ENCODE results near the gene C1orf56. TPM values are rescaled to one million over a fixed set of nuclear protein-coding genes. Genes with fewer than 3 reads are reported as not detected.
"Not testable (repeated sequence)": the region's sequence is repeated elsewhere in the genome, so short reads cannot be mapped to it uniquely, and the experiment has no call there.

Gene C1orf56
- total and polyA plus RNA-seq, 2 donors = 1.4 to 9.4 TPM

DNA sequence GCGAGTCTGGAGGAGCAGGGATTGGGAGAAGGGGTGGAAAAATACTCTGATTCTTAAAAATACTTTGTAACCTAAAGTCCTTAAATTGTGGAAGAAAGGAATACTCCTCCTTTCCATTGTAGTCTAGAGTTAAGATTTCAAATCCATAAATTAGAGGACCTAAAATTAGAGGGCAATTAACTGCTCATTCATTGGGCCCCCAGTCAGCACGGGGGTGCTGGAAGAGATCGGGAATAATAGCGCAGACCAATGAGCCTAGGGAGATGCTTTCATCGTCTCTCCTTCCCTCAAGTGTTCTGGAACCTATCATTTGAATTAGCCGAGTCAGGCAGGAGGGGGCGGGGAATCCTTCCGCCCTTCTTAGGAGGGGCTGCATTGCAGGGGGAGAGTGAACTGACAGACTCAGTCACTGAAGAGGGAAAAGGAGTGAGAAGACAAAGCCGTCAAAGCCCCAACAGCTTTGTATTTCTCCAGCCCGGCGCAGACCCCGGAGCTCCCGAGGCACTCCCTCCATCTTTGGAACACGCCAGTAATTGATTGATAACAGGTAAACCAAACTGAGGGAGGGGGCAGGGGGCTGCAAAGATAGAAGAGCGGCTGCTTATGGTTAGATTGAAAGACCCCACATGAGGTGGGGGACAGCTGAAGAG, 12.6 kb downstream of the C1orf56 start, which contains the start of gene MLLT11:
Gene MLLT11 (plus strand): TSS at position 391 of the 650 bp plus-strand sequence. CDS start 6,828 bp downstream, outside the sequence.
- Histone ChIP-seq H3K4me3 (ENCODE audit: low read depth, low read length) (peak within 1 kb of the TSS; percentile 75), H3K27ac (ENCODE audit: low read depth) (peak within 1 kb of the TSS; percentile 93), H3K4me1 (ENCODE audit: insufficient read depth) (no peaks in the 10 kb centered on the region), H3K36me3 (ENCODE audit: insufficient read depth) (no peaks in the 10 kb centered on the region)
- DNase-seq (ENCODE audit: extremely low spot score) = no peak
- under 1% methylated on average over 15 of the region's 15 CpGs for WGBS

DNA sequence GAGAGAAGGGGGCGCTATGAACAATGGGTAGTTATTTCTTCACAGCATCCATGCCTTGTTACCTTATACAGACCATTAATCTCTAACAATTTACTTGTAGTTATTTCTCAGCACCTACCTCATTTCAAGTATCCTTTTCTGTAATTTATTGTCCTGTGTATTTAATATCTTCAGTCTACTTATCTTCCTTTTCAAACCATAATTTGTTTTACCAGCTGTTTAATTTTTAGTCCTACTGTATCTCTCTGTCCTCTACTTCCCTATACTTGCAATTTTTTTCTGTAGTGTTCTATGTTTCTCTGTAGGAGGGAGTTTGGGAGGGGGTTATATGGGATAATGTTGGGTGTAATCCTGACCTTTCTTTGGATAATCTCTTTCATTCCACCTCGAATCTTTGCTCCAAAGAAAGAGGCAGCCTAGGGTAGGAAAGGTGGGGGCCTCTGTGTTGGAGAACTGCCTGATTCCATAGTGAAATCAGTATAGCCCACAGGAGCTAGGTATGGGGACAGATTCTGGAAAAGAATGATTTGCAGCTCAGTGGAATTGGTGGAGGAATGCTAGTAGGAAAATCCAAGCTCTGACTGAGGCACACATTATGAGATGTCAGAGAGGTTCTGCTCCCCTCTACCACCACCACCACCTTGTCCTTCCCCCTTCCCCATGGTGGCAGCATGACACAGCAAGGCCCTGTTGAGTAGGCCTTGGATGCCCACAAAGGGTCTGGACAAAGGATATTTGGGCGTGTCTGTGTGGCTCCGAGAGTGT, 13.3 kb downstream of the C1orf56 start:
- 38% methylated on average over 4 of the region's 4 CpGs for WGBS
- H3K36me3 ChIP-seq (ENCODE audit: insufficient read depth) = no peaks in the 10 kb centered on the region
- no peak for DNase-seq (ENCODE audit: extremely low spot score)
- H3K4me1 ChIP-seq (ENCODE audit: insufficient read depth) = no peaks in the 10 kb centered on the region
- H3K27ac ChIP-seq (ENCODE audit: low read depth) = no peak overlapping the region
- H3K4me3 ChIP-seq (ENCODE audit: low read depth, low read length) = peak overlapping the region; percentile 75

DNA sequence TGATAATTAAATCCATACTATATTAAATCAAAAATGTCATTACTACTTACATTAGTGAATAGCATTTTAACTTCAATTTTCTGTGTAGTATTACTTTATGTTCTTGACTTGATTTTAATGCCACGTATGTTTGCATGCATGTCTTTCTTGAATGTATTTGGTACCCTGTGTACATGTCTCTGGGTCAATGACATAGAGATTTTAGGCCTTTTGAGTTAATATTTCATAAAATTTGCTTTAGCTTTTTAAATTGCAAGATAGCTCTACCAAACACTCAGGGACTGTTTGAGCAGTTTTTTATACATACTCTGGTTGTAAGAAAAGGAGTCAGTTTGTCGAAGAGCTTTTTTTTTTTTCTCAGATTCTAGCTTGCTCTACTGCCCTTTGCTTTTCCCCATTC, 14.2 kb downstream of the C1orf56 start:
- DNase-seq (ENCODE audit: extremely low spot score) = no peak

DNA sequence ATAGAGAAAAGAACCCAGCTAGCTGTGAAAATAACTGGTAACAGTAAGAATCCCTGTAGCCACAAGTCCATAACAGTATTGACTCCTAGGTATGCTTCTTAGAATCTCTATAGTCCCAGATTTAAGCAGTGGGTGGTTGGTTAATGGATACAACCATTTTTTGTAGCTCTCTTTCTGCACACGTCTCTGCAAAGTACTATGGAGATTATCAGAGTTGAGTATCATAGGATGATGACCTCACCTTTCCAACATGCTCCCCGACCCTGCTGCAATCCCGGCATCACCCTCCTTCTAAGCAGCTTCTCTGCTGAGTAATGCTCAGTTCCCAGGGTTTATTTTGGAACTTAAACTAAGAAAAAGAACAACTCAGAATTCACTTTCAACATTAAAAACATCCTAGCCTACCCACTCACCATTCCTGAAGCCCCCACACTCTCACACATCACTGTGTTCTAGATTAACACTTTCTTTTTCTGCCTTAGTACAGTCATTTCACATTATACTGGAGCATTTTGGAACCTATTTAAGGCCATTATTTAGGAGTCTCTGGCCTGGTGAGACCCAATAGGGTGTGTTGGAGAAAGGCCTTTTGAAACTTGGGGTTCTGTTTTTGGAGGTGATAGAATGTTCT, 15.3 kb downstream of the C1orf56 start:
- no peak overlapping the region for H3K4me3 ChIP-seq (ENCODE audit: low read depth, low read length)
- H3K4me1 ChIP-seq (ENCODE audit: insufficient read depth) = no peaks in the 10 kb centered on the region
- DNase-seq (ENCODE audit: extremely low spot score) = no peak
- no peaks in the 10 kb centered on the region for H3K36me3 ChIP-seq (ENCODE audit: insufficient read depth)
- no peak overlapping the region for H3K27ac ChIP-seq (ENCODE audit: low read depth)
- 42% methylated on average over 3 of the region's 3 CpGs for WGBS

More for the DNA sequence above, 14.2 kb downstream of the C1orf56 start:
- Histone ChIP-seq H3K4me3 (ENCODE audit: low read depth, low read length) (no peak overlapping the region), H3K4me1 (ENCODE audit: insufficient read depth) (no peaks in the 10 kb centered on the region), H3K27ac (ENCODE audit: low read depth) (no peak overlapping the region), H3K36me3 (ENCODE audit: insufficient read depth) (no peaks in the 10 kb centered on the region)
- 67% methylated on average over 2 of the region's 2 CpGs for WGBS

DNA sequence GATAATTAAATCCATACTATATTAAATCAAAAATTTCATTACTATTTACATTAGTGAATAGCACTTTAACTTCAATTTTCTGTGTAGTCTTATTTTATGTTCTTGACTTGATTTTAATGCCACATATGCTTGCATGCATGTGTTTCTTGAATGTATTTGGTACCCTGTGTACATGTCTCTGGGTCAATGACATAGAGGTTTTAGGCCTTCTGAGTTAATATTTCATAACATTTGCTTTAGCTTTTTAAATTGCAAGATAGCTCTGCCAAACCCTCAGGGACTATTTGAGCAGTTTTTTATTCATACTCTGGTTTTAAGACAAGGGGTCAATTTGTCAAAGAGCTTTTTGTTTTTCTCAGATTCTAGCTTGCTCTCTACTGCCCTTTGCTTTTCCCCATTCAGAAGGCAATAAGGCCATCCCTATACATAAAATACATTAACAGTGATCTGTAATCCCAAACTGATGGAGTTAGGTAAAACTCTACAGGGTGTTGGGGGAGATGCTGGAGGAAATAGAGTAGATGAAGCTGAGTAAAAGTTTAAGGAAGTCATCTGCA, 17.6 kb downstream of the C1orf56 start:
- Histone ChIP-seq H3K4me1 (ENCODE audit: insufficient read depth) (no peaks in the 10 kb centered on the region), H3K27ac (ENCODE audit: low read depth) (no peak overlapping the region), H3K36me3 (ENCODE audit: insufficient read depth) (no peaks in the 10 kb centered on the region), H3K4me3 (ENCODE audit: low read depth, low read length) (no peak overlapping the region)
- DNase-seq (ENCODE audit: extremely low spot score) = no peak

DNA sequence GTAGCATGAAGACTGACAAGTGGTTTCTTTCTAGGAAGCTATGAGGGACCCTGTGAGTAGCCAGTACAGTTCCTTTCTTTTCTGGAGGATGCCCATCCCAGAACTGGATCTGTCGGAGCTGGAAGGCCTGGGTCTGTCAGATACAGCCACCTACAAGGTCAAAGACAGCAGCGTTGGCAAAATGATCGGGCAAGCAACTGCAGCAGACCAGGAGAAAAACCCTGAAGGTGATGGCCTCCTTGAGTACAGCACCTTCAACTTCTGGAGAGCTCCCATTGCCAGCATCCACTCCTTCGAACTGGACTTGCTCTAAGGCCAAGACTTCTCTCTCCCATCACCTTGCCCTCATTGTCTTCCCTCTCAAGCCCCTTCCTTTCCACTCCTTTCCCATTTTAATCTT, 19.6 kb downstream of the C1orf56 start:
- no peak overlapping the region for H3K27ac ChIP-seq (ENCODE audit: low read depth)
- WGBS = 90% methylated on average over 4 of the region's 4 CpGs
- H3K4me1 ChIP-seq (ENCODE audit: insufficient read depth) = peaks cover 2% of the 10 kb centered on the region
- no peak overlapping the region for H3K4me3 ChIP-seq (ENCODE audit: low read depth, low read length)
- no peak for DNase-seq (ENCODE audit: extremely low spot score)
- H3K36me3 ChIP-seq (ENCODE audit: insufficient read depth) = no peaks in the 10 kb centered on the region

DNA sequence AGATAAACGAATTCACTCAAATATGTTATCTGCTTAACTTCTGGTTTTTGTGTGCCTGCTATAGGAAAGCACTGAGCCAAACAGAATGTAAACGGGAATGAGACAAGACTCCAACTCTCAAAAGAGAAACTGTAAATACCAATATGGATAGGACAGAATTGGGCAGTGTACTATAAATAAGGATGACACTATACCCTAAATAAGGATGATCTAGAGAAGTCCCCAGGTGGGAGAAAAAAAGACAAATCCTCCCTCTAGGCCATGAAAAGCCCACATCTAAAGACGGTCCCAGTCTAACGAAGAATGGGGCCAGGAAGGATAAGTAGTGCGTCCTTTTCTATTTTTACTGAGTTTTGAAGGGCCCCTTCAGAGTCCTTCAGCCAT, 21.5 kb downstream of the C1orf56 start:
- DNase-seq (ENCODE audit: extremely low spot score) = no peak
- Histone ChIP-seq H3K36me3 (ENCODE audit: insufficient read depth) (no peaks in the 10 kb centered on the region), H3K4me1 (ENCODE audit: insufficient read depth) (peaks cover 2% of the 10 kb centered on the region), H3K4me3 (ENCODE audit: low read depth, low read length) (no peak overlapping the region), H3K27ac (ENCODE audit: low read depth) (no peak overlapping the region)
- 73% methylated on average over 5 of the region's 5 CpGs for WGBS

DNA sequence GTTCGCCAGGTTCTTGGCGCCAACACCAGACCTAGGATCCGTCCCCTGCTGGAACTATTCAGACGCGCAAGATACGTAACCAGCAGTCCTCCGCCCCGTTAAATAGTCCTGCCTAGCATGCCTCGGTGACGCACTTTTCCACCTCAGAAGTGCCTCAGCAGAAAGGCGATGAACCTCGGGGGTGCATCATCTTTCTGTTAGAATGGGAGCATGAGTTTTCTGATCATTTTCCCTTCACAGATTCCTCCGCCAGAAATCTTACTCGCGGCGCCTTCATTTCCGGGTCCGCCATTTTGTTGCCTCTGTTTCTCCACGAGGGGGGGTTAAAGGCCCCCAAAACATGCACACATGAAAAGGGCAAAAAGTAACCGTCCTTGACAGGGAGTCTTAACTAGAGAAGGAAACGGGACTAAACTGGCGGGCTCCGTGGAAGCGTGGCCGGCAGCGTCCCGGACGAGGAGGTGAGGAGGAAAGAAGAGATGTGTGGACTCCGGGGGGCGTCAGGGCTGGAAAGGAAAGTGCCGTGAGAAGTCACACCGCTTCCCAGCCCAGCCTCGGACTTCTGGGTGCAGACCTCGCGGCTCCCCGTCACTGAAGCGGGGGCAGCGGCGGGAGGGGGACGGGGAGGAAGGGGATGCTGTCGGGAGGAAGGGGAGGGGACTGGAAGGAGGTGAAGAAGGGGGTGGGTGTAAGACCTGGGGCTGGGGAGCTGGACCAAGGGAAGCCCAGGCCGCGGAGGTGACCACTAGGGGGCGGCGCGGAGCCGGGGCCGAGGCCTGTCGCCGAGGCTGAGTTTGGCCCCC, 23.1 kb downstream of the C1orf56 start, which contains the start of gene GABPB2:
Gene GABPB2 (plus strand): TSS at position 288 of the 803 bp plus-strand sequence. CDS start 17,429 bp downstream, outside the sequence.
- Histone ChIP-seq H3K27ac (ENCODE audit: low read depth) (peak within 1 kb of the TSS; percentile 95), H3K4me1 (ENCODE audit: insufficient read depth) (peaks cover 2% of the 10 kb centered on the region), H3K4me3 (ENCODE audit: low read depth, low read length) (peak within 1 kb of the TSS; percentile 68), H3K36me3 (ENCODE audit: insufficient read depth) (no peaks in the 10 kb centered on the region)
- WGBS = under 1% methylated on average over 50 of the region's 50 CpGs
- DNase-seq (ENCODE audit: extremely low spot score) = peak; percentile 92

DNA sequence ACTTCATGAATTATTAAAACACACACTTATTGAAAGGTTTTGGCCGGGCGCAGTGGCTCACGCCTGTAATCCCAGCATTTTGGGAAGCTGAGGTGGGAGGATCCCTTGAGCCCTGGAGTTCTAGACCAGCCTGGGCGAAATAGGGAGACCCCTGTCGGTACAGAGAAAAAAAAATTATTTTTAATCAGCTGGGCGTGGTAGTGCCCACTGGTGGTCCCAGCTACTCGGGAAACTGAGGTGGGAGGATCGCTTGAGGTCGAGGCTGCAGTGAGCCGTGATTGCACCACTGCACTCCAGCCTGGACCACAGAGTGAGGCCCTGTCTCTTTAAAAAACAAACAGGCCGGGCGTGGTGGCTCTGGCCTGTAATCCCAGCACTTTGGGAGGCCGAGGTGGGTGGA, 24.7 kb downstream of the C1orf56 start:
- DNase-seq (ENCODE audit: extremely low spot score) = no peak
- no peak overlapping the region for H3K4me3 ChIP-seq (ENCODE audit: low read depth, low read length)
- H3K27ac ChIP-seq (ENCODE audit: low read depth) = no peak overlapping the region
- H3K36me3 ChIP-seq (ENCODE audit: insufficient read depth) = no peaks in the 10 kb centered on the region
- WGBS = 78% methylated on average over 13 of the region's 13 CpGs
- H3K4me1 ChIP-seq (ENCODE audit: insufficient read depth) = peaks cover 2% of the 10 kb centered on the region

DNA sequence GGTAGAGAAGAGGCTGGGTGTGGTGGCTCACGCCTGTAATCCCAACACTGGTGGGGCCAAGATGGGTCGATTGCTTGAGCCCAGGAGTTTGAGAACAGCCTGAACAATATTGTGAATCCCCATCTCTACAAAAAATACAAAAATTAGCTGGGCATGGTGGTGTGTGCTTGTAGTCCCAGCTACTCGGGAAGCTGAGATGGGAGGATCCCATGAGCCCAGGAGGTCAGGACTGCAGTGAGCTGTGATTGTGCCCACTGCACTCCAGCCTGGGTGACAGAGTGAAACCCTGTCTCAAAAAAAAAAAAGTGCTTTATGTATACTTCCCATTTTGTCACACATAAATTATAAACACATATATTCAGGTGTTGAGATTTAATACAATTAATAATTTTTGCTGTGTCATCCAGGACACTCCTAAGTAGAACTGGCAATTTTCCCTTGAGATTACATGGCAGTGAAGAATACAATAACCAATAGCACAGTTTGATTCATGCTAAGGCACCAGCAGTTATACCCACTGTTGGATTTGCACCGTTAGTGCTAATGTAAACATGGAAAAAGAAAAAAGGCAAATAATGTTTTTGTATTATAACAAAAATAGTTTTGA, 38.5 kb downstream of the C1orf56 start:
- DNase-seq (ENCODE audit: extremely low spot score) = no peak
- H3K4me1 ChIP-seq (ENCODE audit: insufficient read depth) = no peaks in the 10 kb centered on the region
- no peak overlapping the region for H3K4me3 ChIP-seq (ENCODE audit: low read depth, low read length)
- H3K36me3 ChIP-seq (ENCODE audit: insufficient read depth) = peaks cover 3% of the 10 kb centered on the region
- WGBS = 76% methylated on average over 4 of the region's 4 CpGs
- H3K27ac ChIP-seq (ENCODE audit: low read depth) = no peak overlapping the region

DNA sequence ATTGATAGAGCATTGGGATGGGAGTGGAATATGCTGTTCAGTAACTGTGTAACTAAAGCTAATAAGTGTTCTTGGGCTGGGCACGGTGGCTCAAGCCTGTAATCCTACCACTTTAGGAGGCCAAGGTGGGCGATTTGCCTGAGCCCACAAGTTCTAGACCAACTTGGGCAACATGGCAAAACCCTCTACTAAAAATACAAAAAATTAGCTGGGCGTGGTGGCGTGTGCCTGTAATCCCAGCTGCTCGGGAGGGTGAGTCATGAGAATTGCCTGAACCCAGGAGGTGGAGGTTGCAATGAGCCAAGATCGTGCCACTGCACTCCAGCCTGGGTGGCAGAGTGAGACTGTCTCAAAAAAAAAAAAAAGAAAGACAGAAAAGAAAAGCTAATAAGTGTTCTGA, 49.9 kb downstream of the C1orf56 start:
- H3K4me1 ChIP-seq (ENCODE audit: insufficient read depth); H3K36me3 ChIP-seq (ENCODE audit: insufficient read depth); DNase-seq (ENCODE audit: extremely low spot score); H3K4me3 ChIP-seq (ENCODE audit: low read depth, low read length); H3K27ac ChIP-seq (ENCODE audit: low read depth): not testable (repeated sequence)
- 89% methylated on average over 6 of the region's 6 CpGs for WGBS

DNA sequence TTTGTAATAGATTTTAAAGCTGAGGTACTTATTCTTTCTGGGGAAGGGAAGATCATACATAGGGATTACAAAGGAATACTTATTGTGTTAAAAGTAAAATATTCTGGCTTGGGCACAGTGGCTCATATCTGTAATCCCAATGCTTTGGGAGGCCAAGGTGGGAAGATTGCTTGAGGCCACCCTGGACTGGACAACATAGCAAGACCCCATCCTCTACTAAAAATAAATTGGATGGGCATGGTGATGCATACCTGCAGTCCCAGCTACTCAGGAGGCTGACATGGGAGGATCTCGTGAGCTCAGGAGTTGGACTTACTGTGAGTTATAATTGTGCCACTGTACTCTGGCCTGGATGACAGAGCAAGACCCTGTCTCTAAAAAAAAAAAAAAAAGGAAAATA, 50.6 kb downstream of the C1orf56 start:
- Histone ChIP-seq H3K27ac (ENCODE audit: low read depth) (no peak overlapping the region), H3K36me3 (ENCODE audit: insufficient read depth) (no peaks in the 10 kb centered on the region), H3K4me3 (ENCODE audit: low read depth, low read length) (no peak overlapping the region), H3K4me1 (ENCODE audit: insufficient read depth) (no peaks in the 10 kb centered on the region)
- 98% methylated on average over 1 of the region's 1 CpG for WGBS
- no peak for DNase-seq (ENCODE audit: extremely low spot score)

All from urinary bladder (tissue), 4 donors.